Tibial artery (tissue), 4 donors: ENCODE data around the gene SF3A1.

Experiments used
- DNase-seq, 2 donors: peaks; one replicate each; pipeline ENCODE4 v3.0.0-alpha.2; 2019
- H3K27ac ChIP-seq, 2 donors: fragments of 200-600 bp; sonication (generic) in 1 of 2; 1 replicate in 1 of 2; 2 replicates in 1 of 2; pipeline ENCODE4 v1.5.1; 2018 to 2019; ENCODE audit warnings: mild to moderate bottlenecking in 1 of 2
- H3K27me3 ChIP-seq, 2 donors: fragments of 200-600 bp; sonication (generic) in 1 of 2; one replicate each; pipeline versions ENCODE4 v1.5.1 to v1.6.0; 2016 to 2019
- H3K36me3 ChIP-seq, 3 donors: fragments of 200-600 bp; sonication (generic) in 2 of 3; one replicate each; pipeline ENCODE4 v1.5.1; 2016 to 2019; ENCODE audit warnings: mild to moderate bottlenecking in 2 of 3
- H3K4me1 ChIP-seq, 4 donors: fragments of 200-600 bp; sonication (generic) in 2 of 4; 1 replicate in 3 of 4; 2 replicates in 1 of 4; pipeline ENCODE4 v1.5.1; 2016 to 2019
- H3K4me3 ChIP-seq, 2 donors: fragments of 200-600 bp; sonication (generic) in 1 of 2; 1 replicate in 1 of 2; 2 replicates in 1 of 2; pipeline ENCODE4 v1.5.1; 2018 to 2019; ENCODE audit warnings: mild to moderate bottlenecking in 2 of 2
- H3K9me3 ChIP-seq, 3 donors: fragments of 200-600 bp; sonication (generic) in 1 of 3; one replicate each; pipeline ENCODE4 v1.5.1; 2016 to 2019
- CTCF ChIP-seq, 2 experiments: fragments of 200-600 bp in 1 of 2; fragments of 450-650 bp in 1 of 2; IDR thresholded peaks; one replicate each; pipeline ENCODE4 v1.5.1; 2017 to 2019; ENCODE audit warnings: antibody characterized with exemption in 2 of 2, mild to moderate bottlenecking in 1 of 2, moderate library complexity in 1 of 2
- intact Hi-C: fragments of 100-400 bp; cut with DNase I; formaldehyde crosslinking; loops from one replicate; pipeline ENCODE4 v1.15.0; 2023; ENCODE audit warnings: low total_unique reads

Gene SF3A1

GRCh38 chr22:30308518-30309230 is 48.0 kb downstream of the SF3A1 start:
- Histone ChIP-seq H3K4me3 (no peak overlapping the region), H3K27ac (peak overlapping the region; percentile 58 to 68), H3K9me3 (no peaks in the 10 kb centered on the region), H3K27me3 (no peaks in the 10 kb centered on the region), H3K4me1 (peaks cover 16 to 96% (median 87%) of the 10 kb centered on the region in 4 donors), H3K36me3 (peaks cover 0 to under 1% (median under 1%) of the 10 kb centered on the region in 3 donors)
- TF ChIP-seq CTCF (IDR thresholded peaks at IDR 0.05) = no peak
- no peak for DNase-seq
- intact Hi-C loops = no loop called here

DNA sequence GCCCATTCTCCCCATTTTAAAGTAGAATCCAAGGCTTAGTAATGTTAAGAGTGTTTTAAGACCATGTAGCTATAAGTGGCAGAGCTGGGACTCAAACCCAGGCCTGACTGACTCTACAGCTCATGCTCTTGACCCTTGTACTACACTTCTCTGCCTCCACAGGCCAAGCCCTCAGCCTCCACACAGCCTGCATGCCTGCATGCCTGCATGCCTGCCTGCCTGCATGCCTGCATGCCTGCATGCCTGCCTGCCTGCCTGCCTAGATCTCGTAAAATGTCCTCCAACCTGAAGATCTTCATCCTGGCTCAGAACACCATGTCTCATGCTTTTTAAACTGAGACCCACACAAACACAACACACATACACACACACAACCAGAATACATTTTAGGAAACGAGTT is 48.6 kb downstream of the SF3A1 start:
- H3K9me3 ChIP-seq = no peaks in the 10 kb centered on the region
- no peak for DNase-seq
- H3K27ac ChIP-seq = no peak overlapping the region
- no peak overlapping the region for H3K4me3 ChIP-seq
- intact Hi-C loops = no loop called here
- H3K36me3 ChIP-seq = peaks cover 4 to 6% (median 5%) of the 10 kb centered on the region in 3 donors
- H3K27me3 ChIP-seq = no peaks in the 10 kb centered on the region
- no peak for TF ChIP-seq CTCF (IDR thresholded peaks at IDR 0.05)
- H3K4me1 ChIP-seq = peaks cover 16 to 100% (median 91%) of the 10 kb centered on the region in 4 donors

DNA sequence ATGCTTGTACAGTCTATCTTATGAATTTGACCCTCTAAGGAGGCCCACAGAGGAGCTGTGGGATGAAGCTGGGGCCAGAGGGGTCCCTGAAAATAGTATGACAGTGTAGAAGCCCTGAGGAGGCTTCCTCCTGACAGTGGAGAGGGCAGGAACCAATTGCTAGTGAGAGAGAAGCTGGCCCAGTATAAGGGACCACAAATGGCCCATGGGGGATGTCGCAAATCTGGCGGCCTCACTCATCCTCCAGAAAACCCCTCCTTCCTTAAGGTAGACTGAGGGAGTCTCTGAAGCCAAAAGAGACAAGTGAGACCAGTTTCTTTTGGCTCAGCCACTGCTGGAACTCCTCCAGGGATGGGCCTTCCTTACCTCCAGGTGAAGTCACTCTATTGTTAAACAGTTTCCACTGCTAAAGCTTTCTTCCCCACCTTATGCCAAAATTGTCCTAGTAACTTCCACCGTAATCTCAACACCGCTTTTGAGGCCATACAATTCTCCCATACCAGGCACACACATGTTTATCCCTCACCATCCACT is 49.6 kb downstream of the SF3A1 start:
- no peak for TF ChIP-seq CTCF (IDR thresholded peaks at IDR 0.05)
- Histone ChIP-seq H3K27ac (peak overlapping the region; percentile 66 to 68), H3K4me3 (no peak overlapping the region), H3K27me3 (no peaks in the 10 kb centered on the region), H3K9me3 (no peaks in the 10 kb centered on the region), H3K36me3 (peaks cover 4 to 15% (median 10%) of the 10 kb centered on the region in 3 donors), H3K4me1 (peaks cover 16 to 100% (median 88%) of the 10 kb centered on the region in 4 donors)
- intact Hi-C loops = no loop called here
- no peak for DNase-seq

- Histone ChIP-seq H3K27me3 (no peaks in the 10 kb centered on the region), H3K36me3 (peaks cover 4 to 19% (median 15%) of the 10 kb centered on the region in 3 donors), H3K4me3 (no peak overlapping the region), H3K9me3 (no peaks in the 10 kb centered on the region), H3K4me1 (peaks cover 16 to 100% (median 86%) of the 10 kb centered on the region in 4 donors), H3K27ac (peak overlapping the region; percentile 66 to 68)
- no peak for DNase-seq
- intact Hi-C loops = no loop called here
- no peak for TF ChIP-seq CTCF (IDR thresholded peaks at IDR 0.05)
Observed at GRCh38 chr22:30306627-30307011, 50.1 kb downstream of the SF3A1 start.

- H3K27ac ChIP-seq = peak overlapping the region; percentile 66 to 68
- no peaks in the 10 kb centered on the region for H3K9me3 ChIP-seq
- peaks cover 16 to 100% (median 83%) of the 10 kb centered on the region in 4 donors for H3K4me1 ChIP-seq
- no peak for TF ChIP-seq CTCF (IDR thresholded peaks at IDR 0.05)
- no peak for DNase-seq
- intact Hi-C loops = no loop called here
- H3K4me3 ChIP-seq = no peak overlapping the region
- no peaks in the 10 kb centered on the region for H3K27me3 ChIP-seq
- H3K36me3 ChIP-seq = peaks cover 8 to 25% (median 18%) of the 10 kb centered on the region in 3 donors
Observed at GRCh38 chr22:30305906-30306626, 50.6 kb downstream of the SF3A1 start.
